22Rv1 (cell line): ENCODE data around the gene THSD4.

ENCODE experiments used
- H3K27ac ChIP-seq: fragments of 450-650 bp; 2 replicates; pipeline ENCODE4 v1.5.1; 2017
- ZFX ChIP-seq: fragments of 450-650 bp; IDR thresholded peaks from 2 replicates; pipeline ENCODE4 v1.6.1; 2017; ENCODE audit warnings: antibody characterized with exemption, borderline replicate concordance
- TF ChIP-seq, protein P1 (sequence below): fragments of 450-650 bp; IDR thresholded peaks from 2 replicates; pipeline ENCODE4 v1.5.1; 2017; ENCODE audit warnings: mild to moderate bottlenecking

Gene THSD4

DNA sequence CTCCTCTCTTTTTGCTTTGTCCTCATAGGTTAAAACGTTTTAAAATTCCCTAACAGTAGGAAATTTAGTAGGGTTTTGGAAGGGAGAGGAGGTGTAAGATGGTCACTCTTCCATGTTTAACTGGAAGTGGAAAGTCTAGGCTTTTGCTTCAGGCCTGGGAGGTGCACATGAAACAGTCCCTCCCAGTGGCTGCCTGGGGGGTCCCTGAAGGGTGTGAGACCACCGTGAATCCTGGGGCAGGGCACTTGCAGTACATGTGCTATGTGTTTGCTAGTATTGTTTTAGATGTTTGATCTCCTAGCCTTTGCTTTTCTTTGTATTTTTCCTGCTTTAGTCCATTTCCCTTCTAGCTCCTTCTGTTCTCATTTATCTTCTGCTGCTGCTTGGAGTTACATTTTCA, 178.5 kb downstream of the THSD4 start:
- TF ChIP-seq, protein P1, sequence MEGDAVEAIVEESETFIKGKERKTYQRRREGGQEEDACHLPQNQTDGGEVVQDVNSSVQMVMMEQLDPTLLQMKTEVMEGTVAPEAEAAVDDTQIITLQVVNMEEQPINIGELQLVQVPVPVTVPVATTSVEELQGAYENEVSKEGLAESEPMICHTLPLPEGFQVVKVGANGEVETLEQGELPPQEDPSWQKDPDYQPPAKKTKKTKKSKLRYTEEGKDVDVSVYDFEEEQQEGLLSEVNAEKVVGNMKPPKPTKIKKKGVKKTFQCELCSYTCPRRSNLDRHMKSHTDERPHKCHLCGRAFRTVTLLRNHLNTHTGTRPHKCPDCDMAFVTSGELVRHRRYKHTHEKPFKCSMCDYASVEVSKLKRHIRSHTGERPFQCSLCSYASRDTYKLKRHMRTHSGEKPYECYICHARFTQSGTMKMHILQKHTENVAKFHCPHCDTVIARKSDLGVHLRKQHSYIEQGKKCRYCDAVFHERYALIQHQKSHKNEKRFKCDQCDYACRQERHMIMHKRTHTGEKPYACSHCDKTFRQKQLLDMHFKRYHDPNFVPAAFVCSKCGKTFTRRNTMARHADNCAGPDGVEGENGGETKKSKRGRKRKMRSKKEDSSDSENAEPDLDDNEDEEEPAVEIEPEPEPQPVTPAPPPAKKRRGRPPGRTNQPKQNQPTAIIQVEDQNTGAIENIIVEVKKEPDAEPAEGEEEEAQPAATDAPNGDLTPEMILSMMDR, result no peak
- no peak for TF ChIP-seq ZFX
- H3K27ac ChIP-seq, result no peak overlapping the region

DNA sequence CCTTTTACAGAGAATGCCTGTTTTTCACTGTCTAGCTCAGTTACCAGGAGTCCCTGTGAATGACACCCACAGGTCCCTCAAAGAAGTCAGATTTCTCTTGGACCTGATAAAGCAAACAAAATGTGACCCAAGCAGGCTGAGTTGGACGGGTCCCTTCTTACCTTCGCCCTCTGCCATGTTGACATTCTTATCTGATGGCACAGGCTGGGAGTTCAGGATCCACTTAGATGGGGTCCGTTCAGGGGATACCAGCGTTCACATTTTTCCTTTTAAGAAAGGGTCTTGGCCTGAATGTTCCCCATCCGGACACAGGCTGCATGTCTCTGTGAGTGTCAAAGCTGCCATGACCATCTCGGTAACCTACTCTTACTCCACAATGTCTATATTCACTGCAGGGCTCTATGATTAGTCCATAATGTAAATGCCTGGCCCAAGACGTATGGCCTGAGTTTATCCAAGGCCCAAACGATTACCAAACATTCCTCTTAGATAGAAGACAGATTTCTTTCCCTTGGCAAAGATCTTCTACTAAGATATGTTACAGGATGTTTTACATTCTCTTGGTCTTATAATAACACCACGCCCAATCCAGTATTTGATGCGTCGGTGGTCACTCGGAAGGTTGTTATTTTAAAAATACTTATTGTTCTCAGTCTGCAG, 179.1 kb downstream of the THSD4 start:
- H3K27ac ChIP-seq, result no peak overlapping the region
- TF ChIP-seq, protein P1, result no peak
- TF ChIP-seq ZFX, result no peak

DNA sequence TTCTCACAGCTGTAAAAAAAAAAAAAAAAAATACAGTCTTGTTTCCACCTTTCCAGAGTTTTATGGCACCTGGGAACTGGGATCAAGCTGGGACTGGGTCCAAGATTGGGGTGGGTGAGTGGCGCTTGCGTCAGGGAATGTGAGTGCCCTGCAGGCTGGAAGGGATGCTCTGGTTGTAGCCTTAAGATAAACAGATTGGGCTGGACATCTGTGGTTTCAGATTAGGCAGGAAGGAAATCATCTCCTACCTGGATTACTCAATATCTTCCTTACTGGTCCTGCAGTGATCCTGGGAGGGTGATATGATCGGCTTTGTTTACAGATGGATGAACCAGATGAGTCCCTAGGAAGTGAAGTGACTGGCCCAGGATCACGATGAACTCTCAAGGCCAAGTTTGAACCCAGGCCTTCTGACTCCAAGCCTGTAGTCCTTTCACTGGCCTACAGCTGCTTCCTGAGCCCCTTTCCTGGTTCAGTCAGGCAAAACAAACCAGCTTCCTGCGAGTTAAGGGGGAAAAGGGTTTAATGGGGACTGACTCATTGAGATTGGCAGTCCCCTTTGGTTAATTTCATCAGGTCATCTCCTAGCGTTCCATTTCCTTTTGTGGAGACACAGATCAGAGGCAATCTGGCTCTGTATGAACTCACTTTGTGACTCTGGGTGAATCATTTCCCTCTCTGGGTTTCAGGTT, 179.8 kb downstream of the THSD4 start:
- no peak overlapping the region for H3K27ac ChIP-seq
- TF ChIP-seq, protein P1, result no peak
- TF ChIP-seq ZFX, result no peak

DNA sequence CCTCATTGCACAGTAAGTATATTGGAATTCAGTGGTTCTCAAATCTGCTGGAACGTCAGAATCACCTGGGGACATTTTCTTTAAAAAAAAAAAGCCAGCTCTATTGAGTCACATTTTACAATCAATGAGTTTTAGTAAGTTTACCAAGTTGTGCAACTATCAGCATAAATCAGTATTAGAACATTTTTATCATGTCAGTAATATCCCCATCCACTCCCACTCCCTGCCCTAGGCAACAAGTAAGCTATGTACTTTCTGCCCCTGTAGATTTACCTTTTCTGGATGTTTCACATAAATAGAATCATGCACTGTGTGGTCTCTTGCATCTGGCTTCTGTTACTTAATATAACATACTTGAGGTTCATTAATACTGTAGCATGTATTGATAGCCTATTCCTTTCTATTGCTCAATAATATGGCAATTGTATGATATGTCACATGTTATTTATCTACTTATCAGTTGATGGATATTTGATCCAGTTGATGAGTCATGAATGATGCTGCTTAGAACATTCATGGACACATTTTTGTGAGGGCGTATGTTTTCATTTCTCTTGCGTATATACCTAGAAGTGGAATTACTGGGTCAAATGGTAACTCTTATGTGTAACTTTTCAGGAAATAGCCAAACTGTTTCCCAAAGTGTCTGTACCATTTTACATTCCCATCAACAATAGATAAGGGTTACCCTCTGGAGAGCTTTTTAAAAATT, 180.5 kb downstream of the THSD4 start:
- no peak for TF ChIP-seq ZFX
- TF ChIP-seq, protein P1, result no peak
- H3K27ac ChIP-seq, result no peak overlapping the region

DNA sequence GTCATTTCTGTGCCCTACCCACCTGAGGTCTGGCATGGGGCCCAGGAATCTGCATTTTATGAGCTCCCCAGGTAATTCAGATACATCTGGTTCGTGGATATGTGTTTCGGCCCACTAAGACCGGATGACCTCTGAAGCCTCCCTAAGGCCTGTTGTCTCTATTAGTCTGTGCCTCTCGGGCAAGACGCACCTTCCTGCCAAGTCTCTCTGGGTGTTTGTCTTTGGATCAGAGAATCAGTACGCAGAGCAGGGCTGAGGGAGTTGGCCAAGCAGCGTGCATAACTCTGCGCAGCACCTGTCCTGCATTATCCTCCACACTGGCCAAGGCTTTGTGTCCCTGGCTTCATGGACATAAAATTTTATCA, 181.0 kb downstream of the THSD4 start:
- TF ChIP-seq, protein P1, result no peak
- no peak for TF ChIP-seq ZFX
- no peak overlapping the region for H3K27ac ChIP-seq

DNA sequence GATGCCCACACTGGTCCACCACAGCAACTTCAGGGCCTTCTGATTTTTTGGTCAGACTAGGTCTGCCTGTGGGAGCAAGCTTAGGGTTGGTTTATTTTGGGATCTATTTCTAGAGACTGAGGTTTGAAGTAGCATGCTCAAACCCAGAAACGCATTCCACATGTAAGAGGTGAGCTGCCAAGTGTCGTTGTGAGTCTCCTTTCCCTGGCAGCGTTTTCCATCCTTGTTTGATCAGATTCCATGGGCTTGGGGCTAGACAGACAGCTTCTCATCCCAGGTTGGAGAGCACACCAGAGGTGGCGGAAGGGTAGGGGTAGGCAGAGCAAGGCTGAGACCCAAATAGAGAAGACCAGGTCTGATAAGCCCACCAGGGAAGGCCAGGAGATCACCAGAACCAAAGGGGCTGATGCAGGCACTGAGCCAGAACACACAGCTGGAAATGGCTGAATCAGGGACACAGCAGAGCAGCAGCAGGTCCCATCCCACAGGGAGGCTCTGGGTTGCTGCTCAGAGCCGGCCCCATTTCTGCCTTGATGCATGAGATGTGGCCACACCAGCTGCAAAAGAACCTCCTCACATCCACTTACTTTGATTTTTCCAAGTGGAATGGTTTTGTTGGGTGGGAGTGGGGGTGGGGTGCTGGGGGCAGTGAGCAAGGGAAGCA, 186.8 kb downstream of the THSD4 start:
- H3K27ac ChIP-seq, result no peak overlapping the region
- TF ChIP-seq, protein P1, result no peak
- TF ChIP-seq ZFX, result no peak
